ENCODE data around the gene IDNK. TPM values are rescaled to one million over a fixed set of nuclear protein-coding genes. Genes with fewer than 3 reads are reported as not detected.

Gene IDNK
- total and polyA plus RNA-seq, 2 of the 4 experiments (the other 2 are of a cell fraction) = 1.4 to 2.3 TPM

DNA sequence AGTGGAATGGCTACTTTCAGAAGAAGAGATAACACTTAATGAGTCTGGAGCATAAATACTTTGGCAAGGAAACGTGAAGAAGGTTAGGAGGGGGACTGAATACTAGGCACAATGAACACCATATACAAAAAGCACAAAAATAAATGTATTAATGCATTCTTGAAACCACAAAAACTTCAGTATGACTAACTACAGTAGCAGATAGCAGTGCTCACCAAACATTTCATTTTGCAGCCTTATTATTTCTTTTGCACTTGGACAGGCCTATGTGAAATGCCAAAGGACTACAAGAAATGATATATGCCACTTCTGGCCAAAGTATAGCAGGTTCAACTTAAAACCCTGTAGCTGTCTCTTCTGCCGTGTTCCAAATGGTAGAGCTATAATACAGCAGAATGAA is 58.5 kb downstream of the IDNK start:
- WGBS, 2 experiments (ENCODE audit: extremely low coverage in 2 of 2, insufficient read length in 1 of 2) = no CpG with 5 or more reads among the region's 2 CpGs
- ATAC-seq (ENCODE audit: low read depth) = no peak; the same call in 1 of the 2 replicates
- no peak overlapping the region for H3K4me2 ChIP-seq (ENCODE audit: low read depth, low read length)

More for the DNA sequence above, 58.5 kb downstream of the IDNK start:
- Histone ChIP-seq H3K36me3 (ENCODE audit: control insufficient read depth, insufficient read depth, low read length) (peaks cover 20% of the 10 kb centered on the region), H2AK9ac (replicated peaks; ENCODE audit: low read depth, low read length, poor library complexity) (no peak overlapping the region), H3K79me1 (ENCODE audit: low read depth in 1 of 2, low read length in 2 of 2) (peaks cover 16 to 39% of the 10 kb centered on the region in 2 experiments; a peak in 3 of 4 replicates), H3K4ac (ENCODE audit: low read depth, low read length) (no peak overlapping the region), H4K20me1 (ENCODE audit: insufficient read depth, low read length) (peaks cover 58% of the 10 kb centered on the region), H2BK120ac (ENCODE audit: low read depth, low read length) (no peak overlapping the region), H4K8ac (ENCODE audit: low read depth in 2 of 2, low read length in 2 of 2) (no peak overlapping the region), H3K4me1 (ENCODE audit: control insufficient read depth, insufficient read depth, low read length) (peaks cover 4% of the 10 kb centered on the region; the same call in 1 of the 2 replicates), H3K18ac (ENCODE audit: low read depth, low read length) (no peak overlapping the region), H2BK15ac (ENCODE audit: low read depth, low read length) (no peak overlapping the region), H3K9ac (ENCODE audit: low read depth, low read length) (no peak overlapping the region), H2BK5ac (ENCODE audit: low read depth, low read length, poor library complexity, severe bottlenecking) (no peak overlapping the region), H3K27ac (ENCODE audit: insufficient read depth, low read length) (no peak overlapping the region), H3K27me3 (ENCODE audit: control insufficient read depth, insufficient read depth, low read length) (no peaks in the 10 kb centered on the region), H3K4me3 (ENCODE audit: insufficient read depth, low read depth, low read length) (no peak overlapping the region), H2BK20ac (ENCODE audit: low read depth, low read length) (no peak overlapping the region), H2AK5ac (ENCODE audit: low read depth, low read length) (no peak overlapping the region), H3K9me1 (ENCODE audit: insufficient read depth, low read length) (no peaks in the 10 kb centered on the region; the same call in 1 of the 2 replicates), H4K91ac (ENCODE audit: insufficient read depth, low read depth, low read length) (no peak overlapping the region), H3K9me3 (ENCODE audit: control insufficient read depth, insufficient read depth, low read length) (no peaks in the 10 kb centered on the region), H3K14ac (replicated peaks; ENCODE audit: low read depth, low read length) (no peak overlapping the region), H4K5ac (ENCODE audit: low read depth, low read length) (no peak overlapping the region), H3K23ac (ENCODE audit: low read depth, low read length) (no peak overlapping the region), H3K56ac (ENCODE audit: extremely low read depth, insufficient read depth, low read length) (no peak overlapping the region), H2AFZ (replicated peaks; ENCODE audit: low read length, poor library complexity) (no peak overlapping the region)
- no TSS peak for BruUV-seq (replicated peaks)
- in situ Hi-C loops (cut with MboI; ENCODE audit: low sequenced_read_pairs) = no loop called here
- no peak for TF ChIP-seq RCOR1 (IDR thresholded peaks at IDR 0.05; ENCODE audit: insufficient replicate concordance, low read length)
- no peak for TF ChIP-seq RAD21 (IDR thresholded peaks at IDR 0.05; ENCODE audit: low read length)
- TF ChIP-seq BHLHE40 (IDR thresholded peaks at IDR 0.05; ENCODE audit: low read depth, low read length) = no peak
- no peak for TF ChIP-seq CHD1 (IDR thresholded peaks at IDR 0.05; ENCODE audit: low read depth, low read length)
- no peak for TF ChIP-seq SMC3 (IDR thresholded peaks at IDR 0.05; ENCODE audit: low read depth, low read length)
- TF ChIP-seq POLR2A (IDR thresholded peaks at IDR 0.05; ENCODE audit: low read depth, low read length) = no peak
- no peak for TF ChIP-seq RFX5 (IDR thresholded peaks at IDR 0.05; ENCODE audit: low read depth, low read length)
- TF ChIP-seq MAZ (IDR thresholded peaks at IDR 0.05; ENCODE audit: borderline replicate concordance, low read depth, low read length) = no peak
- TF ChIP-seq MXI1 (IDR thresholded peaks at IDR 0.05; ENCODE audit: borderline replicate concordance, low read depth, low read length) = no peak
- TF ChIP-seq MAFK (IDR thresholded peaks at IDR 0.05; ENCODE audit: low read depth, low read length) = no peak
- TF ChIP-seq, protein P1, sequence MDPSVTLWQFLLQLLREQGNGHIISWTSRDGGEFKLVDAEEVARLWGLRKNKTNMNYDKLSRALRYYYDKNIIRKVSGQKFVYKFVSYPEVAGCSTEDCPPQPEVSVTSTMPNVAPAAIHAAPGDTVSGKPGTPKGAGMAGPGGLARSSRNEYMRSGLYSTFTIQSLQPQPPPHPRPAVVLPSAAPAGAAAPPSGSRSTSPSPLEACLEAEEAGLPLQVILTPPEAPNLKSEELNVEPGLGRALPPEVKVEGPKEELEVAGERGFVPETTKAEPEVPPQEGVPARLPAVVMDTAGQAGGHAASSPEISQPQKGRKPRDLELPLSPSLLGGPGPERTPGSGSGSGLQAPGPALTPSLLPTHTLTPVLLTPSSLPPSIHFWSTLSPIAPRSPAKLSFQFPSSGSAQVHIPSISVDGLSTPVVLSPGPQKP (IDR thresholded peaks at IDR 0.05; ENCODE audit: borderline replicate concordance, low read depth, low read length) = no peak
- TF ChIP-seq, protein P2, sequence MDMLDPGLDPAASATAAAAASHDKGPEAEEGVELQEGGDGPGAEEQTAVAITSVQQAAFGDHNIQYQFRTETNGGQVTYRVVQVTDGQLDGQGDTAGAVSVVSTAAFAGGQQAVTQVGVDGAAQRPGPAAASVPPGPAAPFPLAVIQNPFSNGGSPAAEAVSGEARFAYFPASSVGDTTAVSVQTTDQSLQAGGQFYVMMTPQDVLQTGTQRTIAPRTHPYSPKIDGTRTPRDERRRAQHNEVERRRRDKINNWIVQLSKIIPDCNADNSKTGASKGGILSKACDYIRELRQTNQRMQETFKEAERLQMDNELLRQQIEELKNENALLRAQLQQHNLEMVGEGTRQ (IDR thresholded peaks at IDR 0.05; ENCODE audit: low read depth, low read length) = no peak
- TF ChIP-seq NFE2L2 (IDR thresholded peaks at IDR 0.05; ENCODE audit: low read depth, low read length) = no peak
- DNase-seq = no peak
- dilution Hi-C loops (cut with HindIII; ENCODE audit: low sequenced_read_pairs, unreplicated experiment) = no loop called here
- ChIA-PET CTCF (no interaction called here), POLR2A (ENCODE audit: unreplicated experiment) (no interaction called here)
- intact Hi-C loops (cut with micrococcal nuclease) = no loop called here
